Measurements from ENCODE around the gene APBA2. TPM values are rescaled to one million over a fixed set of nuclear protein-coding genes. Genes with fewer than 3 reads are reported as not detected.

The APBA2 gene
- total RNA-seq, 1 experiment from 2014 or later, result 11.2 TPM

GRCh38 chr15:29132735-29133181, 247.0 kb downstream of the APBA2 start:
- POLR2A ChIA-PET, result no interaction called here
- no peak overlapping the region for H3K27ac Mint-ChIP-seq
- no peaks in the 10 kb centered on the region; the same call in 1 of the 2 replicates for H3K27me3 Mint-ChIP-seq (ENCODE audit: low read depth)
- no peak for TF ChIP-seq MAX (CRISPR knock-in tag; IDR thresholded peaks at IDR 0.05)
- TF ChIP-seq ZNF532 (CRISPR knock-in tag; IDR thresholded peaks at IDR 0.05; ENCODE audit: borderline replicate concordance), result no peak
- TF ChIP-seq ZNF121 (CRISPR knock-in tag; IDR thresholded peaks at IDR 0.05), result no peak
- TF ChIP-seq CDX4 (CRISPR knock-in tag; IDR thresholded peaks at IDR 0.05; ENCODE audit: borderline replicate concordance), result no peak
- DNase-seq (ENCODE audit: low spot score), result no peak
- no peak overlapping the region for H3K4me3 Mint-ChIP-seq
- H3K9me3 Mint-ChIP-seq, result no peaks in the 10 kb centered on the region
- H3K36me3 Mint-ChIP-seq, result no peaks in the 10 kb centered on the region
- H3K4me1 Mint-ChIP-seq, result peaks cover 16% of the 10 kb centered on the region
- no peak for ATAC-seq
- CTCF ChIA-PET, result interaction anchor here (0.7 to 4.6 kb wide), 4 partner anchors 8 to 31 kb away, joined by 3 to 53 read pairs (median 6); no protein-coding TSS in a partner anchor

GRCh38 chr15:29133321-29133720, 247.5 kb downstream of the APBA2 start:
- no peak for DNase-seq (ENCODE audit: low spot score)
- TF ChIP-seq FOXK1 (CRISPR knock-in tag; IDR thresholded peaks at IDR 0.05) (no peak), RORB (CRISPR knock-in tag; IDR thresholded peaks at IDR 0.05) (no peak), AFF4 (CRISPR knock-in tag; IDR thresholded peaks at IDR 0.05; ENCODE audit: borderline replicate concordance) (no peak), TCF7 (CRISPR knock-in tag; IDR thresholded peaks at IDR 0.05; ENCODE audit: low read depth) (no peak), ZNF232 (CRISPR knock-in tag; IDR thresholded peaks at IDR 0.05) (no peak), TP53 (CRISPR knock-in tag; IDR thresholded peaks at IDR 0.05) (no peak), NR2C2 (CRISPR knock-in tag; IDR thresholded peaks at IDR 0.05) (no peak), ZNF138 (CRISPR knock-in tag; conservative IDR thresholded peaks at IDR 0.05) (no peak), GTF2I (CRISPR knock-in tag; conservative IDR thresholded peaks at IDR 0.05) (no peak), ZNF317 (CRISPR knock-in tag; IDR thresholded peaks at IDR 0.05; ENCODE audit: borderline replicate concordance, low read depth) (no peak), OVOL2 (CRISPR knock-in tag; IDR thresholded peaks at IDR 0.05; ENCODE audit: borderline replicate concordance) (no peak), NFE2L1 (CRISPR knock-in tag; IDR thresholded peaks at IDR 0.05) (no peak), HMGA2 (CRISPR knock-in tag; IDR thresholded peaks at IDR 0.05) (no peak), FOXJ3 (CRISPR knock-in tag; IDR thresholded peaks at IDR 0.05; ENCODE audit: borderline replicate concordance) (no peak), ATF1 (CRISPR knock-in tag; IDR thresholded peaks at IDR 0.05) (no peak), MLX (CRISPR knock-in tag; IDR thresholded peaks at IDR 0.05) (no peak), JAZF1 (CRISPR knock-in tag; IDR thresholded peaks at IDR 0.05) (no peak), KAT7 (CRISPR knock-in tag; IDR thresholded peaks at IDR 0.05; ENCODE audit: borderline replicate concordance) (no peak)

More at GRCh38 chr15:29133321-29133720, 247.5 kb downstream of the APBA2 start:
- no peak for ATAC-seq
- ChIA-PET CTCF (interaction anchor here (0.7 to 1.6 kb wide), 3 partner anchors 18 to 31 kb away, joined by 3 to 8 read pairs (median 3); no protein-coding TSS in a partner anchor), POLR2A (no interaction called here)
- Mint-ChIP-seq H3K27me3 (ENCODE audit: low read depth) (no peaks in the 10 kb centered on the region; the same call in 1 of the 2 replicates), H3K27ac (no peak overlapping the region; the same call in 1 of the 2 replicates), H3K36me3 (no peaks in the 10 kb centered on the region), H3K4me3 (no peak overlapping the region), H3K4me1 (peaks cover 11% of the 10 kb centered on the region), H3K9me3 (no peaks in the 10 kb centered on the region)
